Endothelial cell of umbilical vein (primary cell): ENCODE data around the gene SLC38A1. TPM values are rescaled to one million over a fixed set of nuclear protein-coding genes. Genes with fewer than 3 reads are reported as not detected.

Source experiments
- BruUV-seq: library from RNA; stranded (reverse); fragments of 400-500 nt; replicated peaks from 2 replicates; lab custom pipeline; 2021; lab: Mats Ljungman, UMichigan
- CTCF ChIA-PET: fragments of 300-600, 350-600 bp; sonication (Branson Sonifier 250); formaldehyde crosslinking; loops from one replicate; lab custom pipeline; 2021; ENCODE audit warnings: antibody characterized with exemption, inconsistent platforms; lab: Charles Lee
- POLR2A ChIA-PET: fragments of 300-600, 350-600 bp; sonication (Branson Sonifier 250); formaldehyde crosslinking; loops from one replicate; lab custom pipeline; 2021; ENCODE audit warnings: antibody characterized with exemption, inconsistent platforms; lab: Charles Lee
- DNase-seq: peaks from one replicate; pipeline ENCODE4 v3.0.0-alpha.2; 2011; ENCODE audit warnings: low read depth, low spot score
- FAIRE-seq: peaks from 2 replicates; lab custom pipeline; 2011; peaks lifted over from hg19 to GRCh38; lab: Jason Lieb, UNC
- H2AFZ ChIP-seq: 2 replicates; pipeline ENCODE4 v1.6.0; 2012; ENCODE audit warnings: low read depth, low read length, control low read depth, inconsistent platforms
- H3K27ac ChIP-seq: 2 replicates; pipeline ENCODE4 v1.5.1; 2011; ENCODE audit warnings: low read depth, mild to moderate bottlenecking, control low read depth, low read length, moderate library complexity; ENCODE audit not compliant: insufficient read depth
- H3K27me3 ChIP-seq, 2 experiments: 2 replicates each; pipeline versions ENCODE4 v1.6.0 to v1.6.1; 2011; ENCODE audit warnings: low read length in 2 of 2, mixed read lengths in 1 of 2; ENCODE audit not compliant: control insufficient read depth in 2 of 2, insufficient read depth in 2 of 2
- H3K36me3 ChIP-seq, 2 experiments: 2 replicates in 1 of 2; 3 replicates in 1 of 2; pipeline ENCODE4 v1.5.1; 2011; ENCODE audit warnings: low read length in 2 of 2, mild to moderate bottlenecking in 1 of 2, moderate library complexity in 1 of 2; ENCODE audit not compliant: control insufficient read depth in 2 of 2, insufficient read depth in 2 of 2; ENCODE audit errors: extremely low read depth in 1 of 2
- H3K4me1 ChIP-seq: 3 replicates; pipeline ENCODE4 v1.5.1; 2011; ENCODE audit warnings: mild to moderate bottlenecking, low read length; ENCODE audit not compliant: control insufficient read depth, insufficient read depth; ENCODE audit errors: extremely low read depth
- H3K4me2 ChIP-seq: 2 replicates; pipeline ENCODE4 v1.6.1; 2011; ENCODE audit warnings: low read length, control low read depth, mixed read lengths; ENCODE audit not compliant: insufficient read depth
- H3K4me3 ChIP-seq, 3 experiments: fragments of 200-600 bp in 1 of 3; sonication (generic), shearing (Covaris generic) in 1 of 3; replicated peaks in 1 of 3; 2 replicates each; pipeline ENCODE4 v1.5.1; 2011 to 2016; ENCODE audit warnings: control low read depth in 3 of 3, low read length in 3 of 3, mild to moderate bottlenecking in 2 of 3, inconsistent platforms in 1 of 3, low read depth in 1 of 3, moderate library complexity in 1 of 3; ENCODE audit not compliant: insufficient read depth in 1 of 3
- H3K79me2 ChIP-seq: 2 replicates; pipeline ENCODE4 v1.6.0; 2012; ENCODE audit warnings: low read length, inconsistent platforms; ENCODE audit not compliant: control insufficient read depth, insufficient read depth
- H3K9ac ChIP-seq: replicated peaks from 2 replicates; pipeline ENCODE3; 2011; ENCODE audit warnings: low read length, control low read depth; ENCODE audit not compliant: insufficient read depth; ENCODE audit errors: extremely low read depth
- H3K9me1 ChIP-seq: replicated peaks from 3 replicates; pipeline ENCODE4 v1.6.0; 2011; ENCODE audit warnings: mild to moderate bottlenecking, low read length; ENCODE audit not compliant: control insufficient read depth, insufficient read depth; ENCODE audit errors: extremely low read depth
- H3K9me3 ChIP-seq: replicated peaks from 2 replicates; pipeline ENCODE4 v1.5.1; 2012; ENCODE audit warnings: low read length, inconsistent platforms; ENCODE audit not compliant: control insufficient read depth, insufficient read depth
- H4K20me1 ChIP-seq: replicated peaks from 2 replicates; pipeline ENCODE3; 2011; ENCODE audit warnings: mild to moderate bottlenecking, low read length; ENCODE audit not compliant: control insufficient read depth, insufficient read depth; ENCODE audit errors: extremely low read depth
- CTCF ChIP-seq, 2 donors: IDR thresholded peaks; 1 replicate in 1 of 2; 2 replicates in 1 of 2; pipeline ENCODE4 v1.5.1; 2011; ENCODE audit warnings: low read length in 2 of 2, mild to moderate bottlenecking in 2 of 2, moderate library complexity in 2 of 2, control low read depth in 1 of 2, inconsistent platforms in 1 of 2, low read depth in 1 of 2; ENCODE audit not compliant: insufficient read depth in 1 of 2; ENCODE audit errors: extremely low read depth in 1 of 2
- EZH2 ChIP-seq: IDR thresholded peaks from 2 replicates; pipeline ENCODE4 v1.6.1; 2012; ENCODE audit warnings: borderline replicate concordance, low read depth, mild to moderate bottlenecking, moderate library complexity, low read length, inconsistent platforms; ENCODE audit not compliant: severe bottlenecking
- FOS ChIP-seq: IDR thresholded peaks from 2 replicates; pipeline ENCODE4 v1.6.1; 2011; ENCODE audit warnings: mild to moderate bottlenecking, low read length, moderate library complexity, borderline replicate concordance; ENCODE audit not compliant: insufficient read depth
- GATA2 ChIP-seq: IDR thresholded peaks from 2 replicates; pipeline ENCODE4 v1.7.0; 2011; ENCODE audit warnings: low read depth, mild to moderate bottlenecking, moderate library complexity, mixed read lengths, low read length; ENCODE audit not compliant: insufficient read length, insufficient read depth
- JUN ChIP-seq: IDR thresholded peaks from 2 replicates; pipeline ENCODE4 v1.6.1; 2011; ENCODE audit warnings: borderline replicate concordance, low read depth; ENCODE audit not compliant: insufficient read length, insufficient read depth
- MYC ChIP-seq: IDR thresholded peaks from one replicate; pipeline ENCODE4 v1.6.1; 2011; ENCODE audit warnings: mild to moderate bottlenecking, low read depth, low read length
- POLR2A ChIP-seq: IDR thresholded peaks from 2 replicates; pipeline ENCODE4 v1.6.1; 2012; ENCODE audit warnings: low read depth, mild to moderate bottlenecking, control low read depth, low read length
- POLR2AphosphoS5 ChIP-seq: IDR thresholded peaks from 2 replicates; pipeline ENCODE4 v1.6.1; 2012; ENCODE audit warnings: low read depth, mild to moderate bottlenecking, control low read depth, low read length, moderate library complexity; ENCODE audit not compliant: insufficient read depth
- dilution Hi-C: fragments of 300-500 bp; cut with MboI; formaldehyde crosslinking; loops from one replicate; pipeline ENCODE4 v1.15.0; 2019; ENCODE audit warnings: low sequenced_read_pairs; ENCODE audit not compliant: extremely low pct_ligation_motif_present
- intact Hi-C: fragments of 100-400 bp; cut with micrococcal nuclease; formaldehyde crosslinking; loops from one replicate; pipeline ENCODE4 v1.10.0; 2022
- polyA plus RNA-seq, 4 experiments: library from polyadenylated mRNA; depleted of rRNA in 3 of 4; stranded (reverse) in 3 of 4; unstranded in 1 of 4; fragments of >200 nt; gene quantifications; 2 replicates each; pipeline versions ENCODE4 v1.2.1 to v1.2.3, GENCODE V29; 2011 to 2012; ENCODE audit warnings: missing spikeins in 1 of 4
- total RNA-seq: library from RNA; stranded (reverse); gene quantifications from 2 replicates; pipeline ENCODE4 v1.2.3, GENCODE V29; 2021
- TF ChIP-seq, protein P1 (sequence below): IDR thresholded peaks from 2 replicates; pipeline ENCODE4 v1.6.1; 2011; ENCODE audit not compliant: insufficient read depth, insufficient read length

The SLC38A1 gene
- total and polyA plus RNA-seq, 2 donors (not counting 3 experiments of a cell fraction or from before 2014, with no cell fraction given): 23.6 to 86.4 TPM

- no peak for DNase-seq
- BruUV-seq: no TSS peak
- CTCF ChIA-PET: interaction anchor here (1.1 to 1.8 kb wide), 3 partner anchors 8 to 50 kb away, joined by 3 to 7 read pairs (median 3); no protein-coding TSS in a partner anchor
- POLR2A ChIA-PET: no interaction called here
- dilution Hi-C loops: no loop called here
- H3K9ac ChIP-seq: no peak overlapping the region
- no peak overlapping the region for H2AFZ ChIP-seq
- H3K27ac ChIP-seq: no peak overlapping the region
- H3K79me2 ChIP-seq: peaks cover 93% of the 10 kb centered on the region
- no peaks in the 10 kb centered on the region for H3K27me3 ChIP-seq
- no peak overlapping the region for H3K4me2 ChIP-seq
- no peaks in the 10 kb centered on the region for H4K20me1 ChIP-seq
- intact Hi-C loops: loop anchor here (10.0 kb wide), 1 partner anchor 139 kb away; no protein-coding TSS in a partner anchor
- H3K4me1 ChIP-seq: peaks cover 21% of the 10 kb centered on the region
- TF ChIP-seq, protein P1, sequence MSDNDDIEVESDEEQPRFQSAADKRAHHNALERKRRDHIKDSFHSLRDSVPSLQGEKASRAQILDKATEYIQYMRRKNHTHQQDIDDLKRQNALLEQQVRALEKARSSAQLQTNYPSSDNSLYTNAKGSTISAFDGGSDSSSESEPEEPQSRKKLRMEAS: no peak
- TF ChIP-seq POLR2A (no peak), JUN (no peak)
- no peaks in the 10 kb centered on the region for H3K36me3 ChIP-seq
- no peak overlapping the region for H3K4me3 ChIP-seq
- H3K9me3 ChIP-seq: no peaks in the 10 kb centered on the region
- H3K9me1 ChIP-seq: no peaks in the 10 kb centered on the region
- no peak for FAIRE-seq
Observed at GRCh38 chr12:46264057-46264456, 4.8 kb downstream of the SLC38A1 start.

- dilution Hi-C loops (no loop called here), intact Hi-C loops (loop anchor here (10.0 kb wide), 1 partner anchor 139 kb away; no protein-coding TSS in a partner anchor)
- no peak overlapping the region for H3K9ac ChIP-seq
- H3K9me1 ChIP-seq: no peaks in the 10 kb centered on the region
- no peak overlapping the region for H2AFZ ChIP-seq
- FAIRE-seq (no peak), DNase-seq (no peak)
- peaks cover 21% of the 10 kb centered on the region for H3K4me1 ChIP-seq
- H3K27ac ChIP-seq: no peak overlapping the region
- TF ChIP-seq FOS (no peak), EZH2 (no peak), GATA2 (no peak), POLR2A (no peak), CTCF (IDR thresholded peaks at IDR 0.05; ENCODE audit: extremely low read depth in 1 of 2, insufficient read depth in 1 of 2, low read depth in 1 of 2, low read length in 2 of 2) (no peak), MYC (no peak), POLR2AphosphoS5 (no peak), JUN (no peak)
- TF ChIP-seq, protein P1: no peak
- no peaks in the 10 kb centered on the region for H3K36me3 ChIP-seq
- ChIA-PET CTCF (interaction anchor here (1.1 to 1.8 kb wide), 4 partner anchors 9 to 49 kb away, joined by 3 to 7 read pairs (median 3); no protein-coding TSS in a partner anchor), POLR2A (no interaction called here)
- peaks cover 100% of the 10 kb centered on the region for H3K79me2 ChIP-seq
- H3K9me3 ChIP-seq: no peaks in the 10 kb centered on the region
- H4K20me1 ChIP-seq: peaks cover 2% of the 10 kb centered on the region
- no peak overlapping the region for H3K4me2 ChIP-seq
- no peak overlapping the region for H3K4me3 ChIP-seq
- H3K27me3 ChIP-seq: no peaks in the 10 kb centered on the region
- BruUV-seq: no TSS peak
Observed at GRCh38 chr12:46263140-46264016, 5.5 kb downstream of the SLC38A1 start.
